Dedifferentiated amniotic fluid mesenchymal stem cell (primary cell): ENCODE data around the gene ARHGEF3.

Experiments
- DNase-seq: peaks from one replicate; pipeline ENCODE4 v3.0.0-alpha.2; 2016; ENCODE audit errors: extremely low spot score

Gene ARHGEF3

GRCh38 chr3:56796202-56796601 is 5.5 kb downstream of the ARHGEF3 start:
- no peak for DNase-seq

GRCh38 chr3:56795829-56796185 is 5.9 kb downstream of the ARHGEF3 start:
- DNase-seq, result no peak

GRCh38 chr3:56795097-56795828 is 6.5 kb downstream of the ARHGEF3 start:
- no peak for DNase-seq

- no peak for DNase-seq
These were observed 9.6 kb downstream of the ARHGEF3 start for GRCh38 chr3:56792193-56792592.

- no peak for DNase-seq
These were observed 11.5 kb downstream of the ARHGEF3 start for GRCh38 chr3:56790016-56790821.

- DNase-seq, result no peak
These were observed 12.7 kb downstream of the ARHGEF3 start for GRCh38 chr3:56789076-56789475.

- no peak for DNase-seq
These were observed 13.2 kb downstream of the ARHGEF3 start for GRCh38 chr3:56788521-56788920.

GRCh38 chr3:56787784-56788256 is 13.9 kb downstream of the ARHGEF3 start:
- no peak for DNase-seq

GRCh38 chr3:56787258-56787775 is 14.4 kb downstream of the ARHGEF3 start:
- no peak for DNase-seq

GRCh38 chr3:56785499-56785898 is 16.2 kb downstream of the ARHGEF3 start:
- no peak for DNase-seq

- DNase-seq, result no peak
These were observed 17.2 kb downstream of the ARHGEF3 start for GRCh38 chr3:56784448-56785001.

- DNase-seq, result peak; percentile 34
These were observed 17.9 kb downstream of the ARHGEF3 start for GRCh38 chr3:56783644-56784447.

GRCh38 chr3:56782906-56783305 is 18.8 kb downstream of the ARHGEF3 start:
- DNase-seq, result no peak

GRCh38 chr3:56782215-56782614 is 19.5 kb downstream of the ARHGEF3 start:
- no peak for DNase-seq

GRCh38 chr3:56781762-56782161 is 20.0 kb downstream of the ARHGEF3 start:
- no peak for DNase-seq

- DNase-seq, result no peak
These were observed 20.8 kb downstream of the ARHGEF3 start for GRCh38 chr3:56780936-56781335.

GRCh38 chr3:56778893-56779292 is 22.9 kb downstream of the ARHGEF3 start:
- no peak for DNase-seq

GRCh38 chr3:56776556-56776950 is 25.2 kb downstream of the ARHGEF3 start:
- DNase-seq, result no peak

GRCh38 chr3:56775838-56776555 is 25.8 kb downstream of the ARHGEF3 start:
- DNase-seq, result no peak

- DNase-seq, result no peak
These were observed 26.3 kb downstream of the ARHGEF3 start for GRCh38 chr3:56775445-56775837.

GRCh38 chr3:56773986-56774385 is 27.8 kb downstream of the ARHGEF3 start:
- no peak for DNase-seq
